ENCODE data around the gene SPRTN. TPM values are rescaled to one million over a fixed set of nuclear protein-coding genes. Genes with fewer than 3 reads are reported as not detected.

Gene SPRTN
- total RNA-seq, 1 donor from 2014 or later, result 13.9 TPM

- peaks cover 7% of the 10 kb centered on the region for H3K4me1 Mint-ChIP-seq (ENCODE audit: low read depth)
- no peak for DNase-seq (ENCODE audit: low spot score, unreplicated experiment)
- no peak for TF ChIP-seq CTCF (IDR thresholded peaks at IDR 0.05; ENCODE audit: unreplicated experiment)
- H3K36me3 Mint-ChIP-seq (ENCODE audit: insufficient read depth), result no peaks in the 10 kb centered on the region
- H3K27ac Mint-ChIP-seq, result no peak overlapping the region
- no peaks in the 10 kb centered on the region for H3K27me3 Mint-ChIP-seq
- H3K4me3 Mint-ChIP-seq (ENCODE audit: low read depth), result no peak overlapping the region
- no peaks in the 10 kb centered on the region for H3K9me3 Mint-ChIP-seq (ENCODE audit: low read depth)
These were observed 45.2 kb downstream of the SPRTN start for GRCh38 chr1:231383159-231383860.

- Mint-ChIP-seq H3K27me3 (no peaks in the 10 kb centered on the region), H3K27ac (no peak overlapping the region), H3K4me1 (ENCODE audit: low read depth) (peaks cover 7% of the 10 kb centered on the region), H3K9me3 (ENCODE audit: low read depth) (no peaks in the 10 kb centered on the region), H3K36me3 (ENCODE audit: insufficient read depth) (peaks cover 3% of the 10 kb centered on the region), H3K4me3 (ENCODE audit: low read depth) (no peak overlapping the region)
- TF ChIP-seq CTCF (IDR thresholded peaks at IDR 0.05; ENCODE audit: unreplicated experiment), result no peak
- no peak for DNase-seq (ENCODE audit: low spot score, unreplicated experiment)
These were observed 46.8 kb downstream of the SPRTN start for GRCh38 chr1:231384696-231385415.

GRCh38 chr1:231385416-231385748 lies 47.3 kb downstream of the SPRTN start:
- H3K36me3 Mint-ChIP-seq (ENCODE audit: insufficient read depth), result peaks cover 5% of the 10 kb centered on the region
- H3K27me3 Mint-ChIP-seq, result no peaks in the 10 kb centered on the region
- DNase-seq (ENCODE audit: low spot score, unreplicated experiment), result no peak
- no peak overlapping the region for H3K27ac Mint-ChIP-seq
- H3K4me3 Mint-ChIP-seq (ENCODE audit: low read depth), result no peak overlapping the region
- H3K4me1 Mint-ChIP-seq (ENCODE audit: low read depth), result peaks cover 7% of the 10 kb centered on the region
- no peaks in the 10 kb centered on the region for H3K9me3 Mint-ChIP-seq (ENCODE audit: low read depth)
- TF ChIP-seq CTCF (IDR thresholded peaks at IDR 0.05; ENCODE audit: unreplicated experiment), result no peak

GRCh38 chr1:231386466-231386865 lies 48.4 kb downstream of the SPRTN start:
- no peak overlapping the region for H3K27ac Mint-ChIP-seq
- no peaks in the 10 kb centered on the region for H3K9me3 Mint-ChIP-seq (ENCODE audit: low read depth)
- peaks cover 7% of the 10 kb centered on the region for H3K4me1 Mint-ChIP-seq (ENCODE audit: low read depth)
- DNase-seq (ENCODE audit: low spot score, unreplicated experiment), result no peak
- H3K36me3 Mint-ChIP-seq (ENCODE audit: insufficient read depth), result peaks cover 5% of the 10 kb centered on the region
- no peak overlapping the region for H3K4me3 Mint-ChIP-seq (ENCODE audit: low read depth)
- TF ChIP-seq CTCF (IDR thresholded peaks at IDR 0.05; ENCODE audit: unreplicated experiment), result no peak
- H3K27me3 Mint-ChIP-seq, result no peaks in the 10 kb centered on the region

GRCh38 chr1:231387770-231388669 lies 49.9 kb downstream of the SPRTN start:
- H3K27ac Mint-ChIP-seq, result peak overlapping the region; percentile 86
- no peaks in the 10 kb centered on the region for H3K9me3 Mint-ChIP-seq (ENCODE audit: low read depth)
- H3K4me3 Mint-ChIP-seq (ENCODE audit: low read depth), result no peak overlapping the region
- H3K4me1 Mint-ChIP-seq (ENCODE audit: low read depth), result peaks cover 7% of the 10 kb centered on the region
- no peaks in the 10 kb centered on the region for H3K27me3 Mint-ChIP-seq
- TF ChIP-seq CTCF (IDR thresholded peaks at IDR 0.05; ENCODE audit: unreplicated experiment), result no peak
- H3K36me3 Mint-ChIP-seq (ENCODE audit: insufficient read depth), result peaks cover 5% of the 10 kb centered on the region
- no peak for DNase-seq (ENCODE audit: low spot score, unreplicated experiment)
